OCI-LY7 (cell line): ENCODE measurements around the gene RIN3.

Experiments used
- CTCF ChIP-seq: fragments of 200-600 bp; sonication (generic); conservative IDR thresholded peaks from 2 replicates; pipeline ENCODE4 v1.5.1; 2014; ENCODE audit warnings: mild to moderate bottlenecking, antibody characterized with exemption, low read length, moderate library complexity, mixed read lengths
- EZH2phosphoT487 ChIP-seq: fragments of 200-600 bp; sonication (generic); IDR thresholded peaks from 2 replicates; pipeline ENCODE4 v1.6.1; 2018; ENCODE audit warnings: low read depth, borderline replicate concordance, mild to moderate bottlenecking, mixed run types, antibody characterized with exemption, low read length, moderate library complexity, mixed read lengths

DNA sequence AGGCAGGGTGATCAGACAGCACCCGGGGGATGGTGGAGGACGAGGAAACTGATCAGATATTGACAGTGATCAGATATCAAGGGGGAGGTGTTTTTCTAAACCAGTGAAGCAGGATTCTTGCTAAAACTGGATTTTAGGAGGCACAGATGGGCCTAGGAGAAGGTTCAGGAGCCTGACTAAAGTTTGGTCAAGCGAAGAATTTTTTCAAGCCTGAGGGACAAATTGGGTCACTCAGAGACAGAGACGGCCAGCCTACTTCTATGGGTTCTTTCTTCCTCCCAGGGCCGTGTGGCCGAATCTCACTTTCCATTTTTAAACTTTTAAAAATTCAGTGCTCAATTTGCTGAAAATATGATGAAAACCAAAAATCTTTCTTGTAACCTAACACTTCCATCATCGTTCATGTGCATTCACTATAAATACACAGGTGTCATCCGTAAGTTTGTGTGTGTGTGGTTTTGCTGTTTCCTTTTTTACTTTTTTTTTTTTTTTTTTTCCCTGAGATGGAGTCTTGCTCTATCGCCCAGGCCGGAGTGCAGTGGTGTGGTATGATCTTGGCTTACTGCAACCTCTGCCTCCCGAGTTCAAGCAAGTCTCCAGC is 68.5 kb downstream of the RIN3 start:
- TF ChIP-seq CTCF (no peak), EZH2phosphoT487 (no peak)
